ENCODE data around the gene SLC15A5.

The SLC15A5 gene

GRCh38 chr12:16241346-16241745, 36.1 kb downstream of the SLC15A5 start:
- TF ChIP-seq SUZ12 (IDR thresholded peaks at IDR 0.05; ENCODE audit: extremely low read depth, insufficient read depth, insufficient read length), result no peak
- TF ChIP-seq ZNF274 (IDR thresholded peaks at IDR 0.05; ENCODE audit: low read depth, low read length), result no peak
- TF ChIP-seq YY1 (IDR thresholded peaks at IDR 0.05; ENCODE audit: insufficient read depth, insufficient read length), result no peak
- DNase-seq (ENCODE audit: low read depth, low spot score), result no peak
- Histone ChIP-seq H3K9me3 (ENCODE audit: insufficient read depth, low read length) (no peaks in the 10 kb centered on the region), H3K9ac (ENCODE audit: insufficient read length, low read depth) (no peak overlapping the region), H3K4me1 (ENCODE audit: insufficient read depth, insufficient read length) (no peaks in the 10 kb centered on the region), H3K27me3 (ENCODE audit: insufficient read depth, insufficient read length) (no peaks in the 10 kb centered on the region), H3K36me3 (ENCODE audit: insufficient read depth, insufficient read length, low read length) (no peaks in the 10 kb centered on the region), H3K4me3 (ENCODE audit: insufficient read length, low read depth) (no peak overlapping the region)

GRCh38 chr12:16238661-16239060, 38.8 kb downstream of the SLC15A5 start:
- DNase-seq (ENCODE audit: low read depth, low spot score), result no peak
- no peaks in the 10 kb centered on the region for H3K4me1 ChIP-seq (ENCODE audit: insufficient read depth, insufficient read length)
- no peaks in the 10 kb centered on the region for H3K9me3 ChIP-seq (ENCODE audit: insufficient read depth, low read length)
- H3K27me3 ChIP-seq (ENCODE audit: insufficient read depth, insufficient read length), result no peaks in the 10 kb centered on the region
- no peak overlapping the region for H3K4me3 ChIP-seq (ENCODE audit: insufficient read length, low read depth)
- TF ChIP-seq ZNF274 (IDR thresholded peaks at IDR 0.05; ENCODE audit: low read depth, low read length), result no peak
- no peak for TF ChIP-seq YY1 (IDR thresholded peaks at IDR 0.05; ENCODE audit: insufficient read depth, insufficient read length)
- no peak for TF ChIP-seq SUZ12 (IDR thresholded peaks at IDR 0.05; ENCODE audit: extremely low read depth, insufficient read depth, insufficient read length)
- no peak overlapping the region for H3K9ac ChIP-seq (ENCODE audit: insufficient read length, low read depth)
- H3K36me3 ChIP-seq (ENCODE audit: insufficient read depth, insufficient read length, low read length), result no peaks in the 10 kb centered on the region

GRCh38 chr12:16229676-16230075, 47.8 kb downstream of the SLC15A5 start:
- no peaks in the 10 kb centered on the region for H3K36me3 ChIP-seq (ENCODE audit: insufficient read depth, insufficient read length, low read length)
- TF ChIP-seq ZNF274 (IDR thresholded peaks at IDR 0.05; ENCODE audit: low read depth, low read length) (no peak), SUZ12 (IDR thresholded peaks at IDR 0.05; ENCODE audit: extremely low read depth, insufficient read depth, insufficient read length) (no peak), YY1 (IDR thresholded peaks at IDR 0.05; ENCODE audit: insufficient read depth, insufficient read length) (no peak)
- H3K9ac ChIP-seq (ENCODE audit: insufficient read length, low read depth), result no peak overlapping the region
- no peaks in the 10 kb centered on the region for H3K9me3 ChIP-seq (ENCODE audit: insufficient read depth, low read length)
- DNase-seq (ENCODE audit: low read depth, low spot score), result no peak
- H3K4me1 ChIP-seq (ENCODE audit: insufficient read depth, insufficient read length), result no peaks in the 10 kb centered on the region
- H3K27me3 ChIP-seq (ENCODE audit: insufficient read depth, insufficient read length), result no peaks in the 10 kb centered on the region
- H3K4me3 ChIP-seq (ENCODE audit: insufficient read length, low read depth), result no peak overlapping the region

- H3K4me3 ChIP-seq (ENCODE audit: insufficient read length, low read depth), result no peak overlapping the region
- no peak for TF ChIP-seq YY1 (IDR thresholded peaks at IDR 0.05; ENCODE audit: insufficient read depth, insufficient read length)
- no peak for TF ChIP-seq SUZ12 (IDR thresholded peaks at IDR 0.05; ENCODE audit: extremely low read depth, insufficient read depth, insufficient read length)
- no peak for TF ChIP-seq ZNF274 (IDR thresholded peaks at IDR 0.05; ENCODE audit: low read depth, low read length)
- no peak overlapping the region for H3K9ac ChIP-seq (ENCODE audit: insufficient read length, low read depth)
- no peaks in the 10 kb centered on the region for H3K27me3 ChIP-seq (ENCODE audit: insufficient read depth, insufficient read length)
- DNase-seq (ENCODE audit: low read depth, low spot score), result no peak
- H3K36me3 ChIP-seq (ENCODE audit: insufficient read depth, insufficient read length, low read length), result no peaks in the 10 kb centered on the region
- no peaks in the 10 kb centered on the region for H3K9me3 ChIP-seq (ENCODE audit: insufficient read depth, low read length)
- no peaks in the 10 kb centered on the region for H3K4me1 ChIP-seq (ENCODE audit: insufficient read depth, insufficient read length)
Observed at GRCh38 chr12:16228067-16228466, 49.4 kb downstream of the SLC15A5 start.

- TF ChIP-seq ZNF274 (IDR thresholded peaks at IDR 0.05; ENCODE audit: low read depth, low read length) (no peak), SUZ12 (IDR thresholded peaks at IDR 0.05; ENCODE audit: extremely low read depth, insufficient read depth, insufficient read length) (no peak), YY1 (IDR thresholded peaks at IDR 0.05; ENCODE audit: insufficient read depth, insufficient read length) (no peak)
- Histone ChIP-seq H3K9ac (ENCODE audit: insufficient read length, low read depth) (no peak overlapping the region), H3K36me3 (ENCODE audit: insufficient read depth, insufficient read length, low read length) (no peaks in the 10 kb centered on the region), H3K4me1 (ENCODE audit: insufficient read depth, insufficient read length) (no peaks in the 10 kb centered on the region), H3K27me3 (ENCODE audit: insufficient read depth, insufficient read length) (no peaks in the 10 kb centered on the region), H3K4me3 (ENCODE audit: insufficient read length, low read depth) (no peak overlapping the region), H3K9me3 (ENCODE audit: insufficient read depth, low read length) (no peaks in the 10 kb centered on the region)
- no peak for DNase-seq (ENCODE audit: low read depth, low spot score)
Observed at GRCh38 chr12:16225692-16226091, 51.8 kb downstream of the SLC15A5 start.

- Histone ChIP-seq H3K4me1 (ENCODE audit: insufficient read depth, insufficient read length) (no peaks in the 10 kb centered on the region), H3K9ac (ENCODE audit: insufficient read length, low read depth) (no peak overlapping the region), H3K9me3 (ENCODE audit: insufficient read depth, low read length) (no peaks in the 10 kb centered on the region), H3K36me3 (ENCODE audit: insufficient read depth, insufficient read length, low read length) (no peaks in the 10 kb centered on the region), H3K4me3 (ENCODE audit: insufficient read length, low read depth) (no peak overlapping the region), H3K27me3 (ENCODE audit: insufficient read depth, insufficient read length) (no peaks in the 10 kb centered on the region)
- TF ChIP-seq YY1 (IDR thresholded peaks at IDR 0.05; ENCODE audit: insufficient read depth, insufficient read length), result no peak
- no peak for TF ChIP-seq ZNF274 (IDR thresholded peaks at IDR 0.05; ENCODE audit: low read depth, low read length)
- no peak for TF ChIP-seq SUZ12 (IDR thresholded peaks at IDR 0.05; ENCODE audit: extremely low read depth, insufficient read depth, insufficient read length)
- DNase-seq (ENCODE audit: low read depth, low spot score), result no peak
Observed at GRCh38 chr12:16224196-16224595, 53.3 kb downstream of the SLC15A5 start.

GRCh38 chr12:16221776-16222175, 55.7 kb downstream of the SLC15A5 start:
- no peak for TF ChIP-seq SUZ12 (IDR thresholded peaks at IDR 0.05; ENCODE audit: extremely low read depth, insufficient read depth, insufficient read length)
- TF ChIP-seq YY1 (IDR thresholded peaks at IDR 0.05; ENCODE audit: insufficient read depth, insufficient read length), result no peak
- TF ChIP-seq ZNF274 (IDR thresholded peaks at IDR 0.05; ENCODE audit: low read depth, low read length), result no peak
- Histone ChIP-seq H3K9me3 (ENCODE audit: insufficient read depth, low read length) (no peaks in the 10 kb centered on the region), H3K27me3 (ENCODE audit: insufficient read depth, insufficient read length) (no peaks in the 10 kb centered on the region), H3K4me1 (ENCODE audit: insufficient read depth, insufficient read length) (no peaks in the 10 kb centered on the region), H3K4me3 (ENCODE audit: insufficient read length, low read depth) (no peak overlapping the region), H3K36me3 (ENCODE audit: insufficient read depth, insufficient read length, low read length) (no peaks in the 10 kb centered on the region), H3K9ac (ENCODE audit: insufficient read length, low read depth) (no peak overlapping the region)
- DNase-seq (ENCODE audit: low read depth, low spot score), result no peak
